ENCODE results near the gene TMEM59L. TPM values are rescaled to one million over a fixed set of nuclear protein-coding genes. Genes with fewer than 3 reads are reported as not detected.

TMEM59L gene
- total and polyA plus RNA-seq, 9 of the 15 experiments (the other 6 are each of a cell fraction or from before 2014, with no cell fraction given), result 0.37 TPM; not detected in 8

DNA sequence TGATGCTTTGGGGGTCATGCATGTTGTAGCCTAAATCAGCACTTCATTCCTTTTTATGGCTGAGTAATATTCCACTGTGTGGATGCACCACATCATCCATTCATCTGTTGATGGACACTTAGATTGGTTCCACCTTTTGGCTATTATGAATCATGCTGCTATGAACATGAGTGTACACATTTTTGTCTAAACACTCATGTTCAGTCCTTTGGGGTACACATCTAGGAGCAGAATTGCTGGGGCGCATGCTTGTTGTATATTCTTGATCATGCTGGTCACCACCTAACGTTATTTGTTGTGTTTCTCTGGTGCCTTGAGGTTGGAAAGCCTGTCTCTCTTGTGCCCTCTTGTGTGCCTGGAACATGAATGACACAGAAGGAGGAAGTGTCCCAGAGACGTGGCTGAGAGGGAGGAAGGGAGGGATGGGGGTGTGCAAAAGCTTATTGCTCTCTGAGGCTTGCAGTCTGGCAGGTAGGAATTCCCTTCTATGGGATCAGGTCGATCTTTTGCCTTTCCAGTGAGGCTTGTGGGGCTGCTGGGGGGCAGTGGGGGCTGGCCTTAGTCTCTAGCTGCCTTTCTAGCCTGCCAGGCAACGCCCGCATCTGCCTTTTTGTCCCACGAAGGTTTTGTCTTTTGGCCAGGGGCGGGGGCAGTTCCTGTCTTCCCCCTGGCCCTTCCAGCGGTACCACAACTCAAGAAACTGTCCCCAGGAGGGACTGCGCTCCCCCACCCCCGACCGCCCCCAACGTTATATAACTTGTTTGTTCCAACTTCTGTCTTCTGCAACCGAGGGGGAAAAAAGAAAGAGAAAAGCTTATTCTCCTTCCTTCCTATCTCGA, 31.7 kb downstream of the TMEM59L start (continued):
- no peak for TF ChIP-seq ZC3H11A (IDR thresholded peaks at IDR 0.05; ENCODE audit: low read depth, low read length)
- TF ChIP-seq TARDBP (IDR thresholded peaks at IDR 0.05), result no peak
- no peak for TF ChIP-seq ZNF280B (CRISPR knock-in tag; IDR thresholded peaks at IDR 0.05)
- no peak for TF ChIP-seq CHCHD3 (CRISPR knock-in tag; IDR thresholded peaks at IDR 0.05)
- 0 out of 2 replicates have a peak, but pooled peaks have one; percentile 36 for TF ChIP-seq ZNF263 (CRISPR knock-in tag; IDR thresholded peaks at IDR 0.05; ENCODE audit: borderline replicate concordance)
- TF ChIP-seq ZNF707 (CRISPR knock-in tag; conservative IDR thresholded peaks at IDR 0.05), result no peak
- TF ChIP-seq KDM5B (IDR thresholded peaks at IDR 0.05; ENCODE audit: insufficient replicate concordance, low read depth, low read length), result no peak
- peak; percentile 74 for TF ChIP-seq ZNF740 (CRISPR knock-in tag; IDR thresholded peaks at IDR 0.05)
- no peak for TF ChIP-seq ZNF740 (tag; IDR thresholded peaks at IDR 0.05)
- TF ChIP-seq ZNF121 (CRISPR knock-in tag; conservative IDR thresholded peaks at IDR 0.05), result no peak
- no peak for TF ChIP-seq SIRT6 (IDR thresholded peaks at IDR 0.05; ENCODE audit: low read depth, low read length)
- TF ChIP-seq ZNF668 (CRISPR knock-in tag; IDR thresholded peaks at IDR 0.05), result no peak
- no peak for TF ChIP-seq ZFPM2 (CRISPR knock-in tag; IDR thresholded peaks at IDR 0.05)
- TF ChIP-seq, protein P1, sequence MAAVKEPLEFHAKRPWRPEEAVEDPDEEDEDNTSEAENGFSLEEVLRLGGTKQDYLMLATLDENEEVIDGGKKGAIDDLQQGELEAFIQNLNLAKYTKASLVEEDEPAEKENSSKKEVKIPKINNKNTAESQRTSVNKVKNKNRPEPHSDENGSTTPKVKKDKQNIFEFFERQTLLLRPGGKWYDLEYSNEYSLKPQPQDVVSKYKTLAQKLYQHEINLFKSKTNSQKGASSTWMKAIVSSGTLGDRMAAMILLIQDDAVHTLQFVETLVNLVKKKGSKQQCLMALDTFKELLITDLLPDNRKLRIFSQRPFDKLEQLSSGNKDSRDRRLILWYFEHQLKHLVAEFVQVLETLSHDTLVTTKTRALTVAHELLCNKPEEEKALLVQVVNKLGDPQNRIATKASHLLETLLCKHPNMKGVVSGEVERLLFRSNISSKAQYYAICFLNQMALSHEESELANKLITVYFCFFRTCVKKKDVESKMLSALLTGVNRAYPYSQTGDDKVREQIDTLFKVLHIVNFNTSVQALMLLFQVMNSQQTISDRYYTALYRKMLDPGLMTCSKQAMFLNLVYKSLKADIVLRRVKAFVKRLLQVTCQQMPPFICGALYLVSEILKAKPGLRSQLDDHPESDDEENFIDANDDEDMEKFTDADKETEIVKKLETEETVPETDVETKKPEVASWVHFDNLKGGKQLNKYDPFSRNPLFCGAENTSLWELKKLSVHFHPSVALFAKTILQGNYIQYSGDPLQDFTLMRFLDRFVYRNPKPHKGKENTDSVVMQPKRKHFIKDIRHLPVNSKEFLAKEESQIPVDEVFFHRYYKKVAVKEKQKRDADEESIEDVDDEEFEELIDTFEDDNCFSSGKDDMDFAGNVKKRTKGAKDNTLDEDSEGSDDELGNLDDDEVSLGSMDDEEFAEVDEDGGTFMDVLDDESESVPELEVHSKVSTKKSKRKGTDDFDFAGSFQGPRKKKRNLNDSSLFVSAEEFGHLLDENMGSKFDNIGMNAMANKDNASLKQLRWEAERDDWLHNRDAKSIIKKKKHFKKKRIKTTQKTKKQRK (IDR thresholded peaks at IDR 0.05; ENCODE audit: borderline replicate concordance, low read depth, low read length), result no peak
- TF ChIP-seq ZMIZ1 (IDR thresholded peaks at IDR 0.05; ENCODE audit: low read depth in 2 of 2, low read length in 2 of 2), result no peak
- TF ChIP-seq, protein P2, sequence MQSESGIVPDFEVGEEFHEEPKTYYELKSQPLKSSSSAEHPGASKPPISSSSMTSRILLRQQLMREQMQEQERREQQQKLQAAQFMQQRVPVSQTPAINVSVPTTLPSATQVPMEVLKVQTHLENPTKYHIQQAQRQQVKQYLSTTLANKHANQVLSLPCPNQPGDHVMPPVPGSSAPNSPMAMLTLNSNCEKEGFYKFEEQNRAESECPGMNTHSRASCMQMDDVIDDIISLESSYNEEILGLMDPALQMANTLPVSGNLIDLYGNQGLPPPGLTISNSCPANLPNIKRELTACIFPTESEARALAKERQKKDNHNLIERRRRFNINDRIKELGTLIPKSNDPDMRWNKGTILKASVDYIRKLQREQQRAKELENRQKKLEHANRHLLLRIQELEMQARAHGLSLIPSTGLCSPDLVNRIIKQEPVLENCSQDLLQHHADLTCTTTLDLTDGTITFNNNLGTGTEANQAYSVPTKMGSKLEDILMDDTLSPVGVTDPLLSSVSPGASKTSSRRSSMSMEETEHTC (IDR thresholded peaks at IDR 0.05), result no peak
